Lung microvascular endothelial cell (primary cell): ENCODE results near the gene MIB2. TPM values are rescaled to one million over a fixed set of nuclear protein-coding genes. Genes with fewer than 3 reads are reported as not detected.

ENCODE experiments used
- DNase-seq, 2 donors: peaks; one replicate each; pipeline versions ENCODE4 v3.0.0 to v3.0.0-alpha.2; 2010; ENCODE audit warnings: low read depth in 2 of 2
- total RNA-seq: library from RNA; depleted of rRNA; stranded (reverse); fragments of >200 nt; gene quantifications from 2 replicates; pipeline ENCODE4 v1.2.1, GENCODE V29; 2014

MIB2 gene
- total RNA-seq, 1 donor from 2014 or later: 51.6 TPM

DNA sequence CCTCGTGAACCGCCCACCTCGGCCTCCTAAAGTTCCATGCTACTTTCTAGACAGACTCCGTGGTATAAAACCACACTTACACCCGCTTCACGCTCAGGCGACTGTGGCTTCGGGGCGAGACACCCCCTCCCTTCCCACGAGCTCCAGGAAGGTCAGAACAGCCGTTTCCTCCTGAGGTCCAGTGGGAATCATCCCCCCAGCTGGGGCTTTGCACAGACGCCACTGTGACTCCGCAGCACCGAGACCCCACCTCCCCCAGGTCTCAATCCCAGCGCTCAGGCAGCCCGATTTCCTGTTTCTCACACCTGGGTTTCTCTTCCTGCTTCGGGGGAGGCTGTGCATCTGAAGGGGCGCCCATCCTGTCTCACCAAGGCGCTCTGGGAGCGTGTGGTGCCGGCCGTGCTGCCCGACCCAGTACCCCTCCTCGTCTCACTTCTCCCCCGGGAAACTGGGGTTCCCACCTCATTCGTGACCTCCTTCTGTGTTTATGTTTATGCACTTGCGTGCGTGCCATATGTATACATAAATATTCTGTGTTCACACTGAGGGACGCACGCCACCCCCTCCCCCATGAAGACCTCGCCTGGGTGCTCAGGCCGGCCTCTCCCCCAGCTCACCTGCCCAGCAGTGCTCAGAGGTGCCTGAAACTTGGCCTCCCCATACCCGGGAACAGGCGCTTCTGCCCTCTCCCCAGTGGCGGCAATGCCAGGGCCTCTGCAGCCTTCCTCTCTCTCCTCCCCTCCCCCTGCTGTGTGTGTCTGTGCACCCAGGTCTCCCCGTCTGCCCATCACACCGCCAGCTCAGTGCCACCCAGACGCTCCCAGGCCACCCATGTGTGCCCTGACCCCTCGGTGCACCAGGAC, 62.6 kb downstream of the MIB2 start:
- no peak for DNase-seq

- DNase-seq: peak in 1 of 2 donors; percentile 50
These were observed 63.5 kb downstream of the MIB2 start for GRCh38 chr1:1678581-1679380.

Other genes starting within 250 kb of the MIB2 start
- 83.2 and 87.7 TPM in 2 replicates for gene AURKAIP1, start 240.3 kb upstream of the MIB2 start, total RNA-seq
- 36.0 and 57.9 TPM in 2 replicates for gene CCNL2, start 216.2 kb upstream of the MIB2 start, total RNA-seq
- 79.8 and 90.2 TPM in 2 replicates for gene MRPL20, start 208.2 kb upstream of the MIB2 start, total RNA-seq
- under 0.01 and 0.22 TPM in 2 replicates for gene ANKRD65, start 194.2 kb upstream of the MIB2 start, total RNA-seq
- gene VWA1, start 179.8 kb upstream of the MIB2 start, total RNA-seq: 2.2 and 5.0 TPM in 2 replicates
- gene ATAD3C, start 165.8 kb upstream of the MIB2 start, total RNA-seq: under 0.01 TPM in 2 replicates
- 13.5 and 19.4 TPM in 2 replicates for gene ATAD3B, start 143.7 kb upstream of the MIB2 start, total RNA-seq
- gene ATAD3A, start 103.3 kb upstream of the MIB2 start, total RNA-seq: 17.1 and 22.2 TPM in 2 replicates
- 1.1 and 1.4 TPM in 2 replicates for gene TMEM240, start 74.9 kb upstream of the MIB2 start, total RNA-seq
- gene SSU72, start 40.6 kb upstream of the MIB2 start, total RNA-seq: 49.3 and 50.8 TPM in 2 replicates
- 0.44 and 0.99 TPM in 2 replicates for gene FNDC10, start 15.4 kb upstream of the MIB2 start, total RNA-seq
- gene MMP23B, start 16.7 kb downstream of the MIB2 start, total RNA-seq: 0.44 and 1.2 TPM in 2 replicates
- gene CDK11B, start 43.5 kb downstream of the MIB2 start, total RNA-seq: 4.6 and 5.8 TPM in 2 replicates
- 15.5 and 21.6 TPM in 2 replicates for gene SLC35E2B, start 77.3 kb downstream of the MIB2 start, total RNA-seq
- gene CDK11A, start 108.9 kb downstream of the MIB2 start, total RNA-seq: 4.4 and 10.5 TPM in 2 replicates
- gene NADK, start 163.0 kb downstream of the MIB2 start, total RNA-seq: 25.3 and 34.7 TPM in 2 replicates